Measurements from ENCODE around the gene CAMKK1. TPM values are rescaled to one million over a fixed set of nuclear protein-coding genes. Genes with fewer than 3 reads are reported as not detected.

CAMKK1 gene
- total and polyA plus RNA-seq, 9 of the 15 experiments (the other 6 are each of a cell fraction or from before 2014, with no cell fraction given): 0.34 to 7.5 (median 4.9) TPM

GRCh38 chr17:3915581-3915994 is 22.7 kb upstream of the CAMKK1 start:
- no peaks in the 10 kb centered on the region for H3K9me3 ChIP-seq (replicated peaks; ENCODE audit: control insufficient read depth, insufficient read depth, low read depth, low read length)
- in situ Hi-C loops (cut with MboI): loop anchor here (10.0 kb wide), 1 partner anchor 89 kb away; no protein-coding TSS in a partner anchor
- peak overlapping the region; percentile 74 to 90 for H3K9ac ChIP-seq (ENCODE audit: insufficient read depth in 1 of 2, low read depth in 2 of 2, low read length in 2 of 2)
- no peak for DNase-seq (ENCODE audit: extremely low read depth in 1 of 4, low spot score in 3 of 4)
- TF ChIP-seq HNRNPK (IDR thresholded peaks at IDR 0.05; ENCODE audit: low read depth, low read length, poor library complexity, severe bottlenecking): no peak
- TF ChIP-seq ETV5 (CRISPR knock-in tag; IDR thresholded peaks at IDR 0.05; ENCODE audit: low read depth): no peak
- no peak for TF ChIP-seq NCOA2 (IDR thresholded peaks at IDR 0.05; ENCODE audit: partially characterized antibody in 2 of 2)
- TF ChIP-seq ZNF445 (CRISPR knock-in tag; IDR thresholded peaks at IDR 0.05; ENCODE audit: low read depth): no peak
- no peak for TF ChIP-seq ZBTB2 (IDR thresholded peaks at IDR 0.05)
- TF ChIP-seq KAT2B (IDR thresholded peaks at IDR 0.05; ENCODE audit: low read depth, low read length): no peak
- TF ChIP-seq SUPT5H (IDR thresholded peaks at IDR 0.05): no peak
- TF ChIP-seq ZFX (CRISPR knock-in tag; IDR thresholded peaks at IDR 0.05): no peak
- no peak for TF ChIP-seq PHF21A (IDR thresholded peaks at IDR 0.05; ENCODE audit: borderline replicate concordance, low read depth)
- TF ChIP-seq ARID1B (IDR thresholded peaks at IDR 0.05): no peak
- TF ChIP-seq NR1H2 (CRISPR knock-in tag; IDR thresholded peaks at IDR 0.05): no peak
- no peak for TF ChIP-seq ZNF780A (CRISPR knock-in tag; IDR thresholded peaks at IDR 0.05)
- no peak for TF ChIP-seq ARID2 (IDR thresholded peaks at IDR 0.05)
- TF ChIP-seq MCM3 (IDR thresholded peaks at IDR 0.05): no peak
- H3K27me3 ChIP-seq (ENCODE audit: control insufficient read depth in 2 of 2, insufficient read depth in 2 of 2, low read length in 2 of 2): no peaks in the 10 kb centered on the region
- H3K4me1 ChIP-seq (replicated peaks in 1 of 2; ENCODE audit: control insufficient read depth in 2 of 2, insufficient read depth in 2 of 2, low read length in 2 of 2): peaks cover 37 to 54% of the 10 kb centered on the region in 2 experiments
- H3K79me2 ChIP-seq (ENCODE audit: control insufficient read depth, insufficient read depth, low read length): peaks cover 42% of the 10 kb centered on the region
- H3K4me3 ChIP-seq: peak overlapping the region; percentile 55
- POLR2A ChIA-PET: interaction anchor here (0.6 to 1.3 kb wide), 4 partner anchors 12 to 101 kb away, joined by 3 to 6 read pairs (median 4); no protein-coding TSS in a partner anchor
- peaks cover 6% of the 10 kb centered on the region for H3K9me1 ChIP-seq (ENCODE audit: control insufficient read depth, insufficient read depth, low read length)
- intact Hi-C loops (cut with micrococcal nuclease): loop anchor here (2.0 kb wide), 2 partner anchors 47 to 89 kb away; no protein-coding TSS in a partner anchor
- no TSS peak for BruUV-seq (replicated peaks)
- peak overlapping the region; percentile 18; the same call in 1 of the 2 replicates for H2AFZ ChIP-seq (ENCODE audit: low read depth, low read length)
- no peak for ATAC-seq
- peak overlapping the region; percentile 81 for H3K4me2 ChIP-seq (ENCODE audit: insufficient read depth, low read length)
- 19% methylated on average over 9 of the region's 13 CpGs for WGBS (ENCODE audit: insufficient coverage, low coverage, missing lambda C conversion rate)
- 0 out of 2 replicates have a peak, but pooled peaks cover 9% of the 10 kb centered on the region for H4K20me1 ChIP-seq (replicated peaks; ENCODE audit: control insufficient read depth, insufficient read depth, low read length)
- CTCF ChIA-PET (ENCODE audit: low intra/inter-chr PET ratio): no interaction called here
- H3K36me3 ChIP-seq (ENCODE audit: control insufficient read depth, insufficient read depth, low read length): peaks cover 7% of the 10 kb centered on the region; the same call in 1 of the 3 replicates
- FAIRE-seq: no peak
- H3K27ac ChIP-seq (ENCODE audit: extremely low read depth, low read depth, low read length): peak overlapping the region; percentile 81
